NCI-H345 treated with DMSO at 0.1 percent for 48 hours (cell line): ENCODE data around the gene MSN.

Source experiments
- DNase-seq: peaks from one replicate; lab custom pipeline; 2025; ENCODE audit not compliant: unreplicated experiment; lab: John Stamatoyannopoulos, UW

MSN gene

GRCh38 chrX:65673857-65674203 lies 6.4 kb downstream of the MSN start:
- no peak for DNase-seq

- DNase-seq: no peak
Observed at GRCh38 chrX:65674204-65674893, 6.9 kb downstream of the MSN start.

DNA sequence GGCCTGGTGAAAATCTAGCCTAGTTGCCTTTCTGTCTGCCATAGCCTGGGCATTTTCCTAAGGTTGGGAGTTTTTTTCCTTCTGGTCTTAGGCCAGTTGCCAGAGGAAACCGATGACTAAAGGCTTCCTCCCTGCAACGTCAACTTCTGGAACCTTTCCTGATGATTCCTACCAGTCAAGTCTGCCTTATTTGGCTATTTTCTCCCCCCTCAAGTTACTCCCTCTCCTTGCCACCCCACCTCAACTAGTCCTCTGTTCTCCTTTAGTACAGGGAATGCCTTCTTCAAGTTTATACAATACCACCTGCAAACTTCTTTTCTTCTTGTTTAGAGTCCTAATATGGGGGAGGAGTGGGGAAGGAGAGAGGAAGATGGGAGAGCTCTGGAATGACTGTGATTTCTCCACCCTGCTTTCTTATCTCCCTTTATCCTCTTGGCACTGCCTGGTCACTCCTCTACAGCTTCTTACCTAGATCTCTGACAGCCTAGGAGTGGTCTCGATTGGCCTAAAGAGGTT lies 10.6 kb downstream of the MSN start:
- DNase-seq: no peak

GRCh38 chrX:65679071-65679540 lies 11.7 kb downstream of the MSN start:
- DNase-seq: no peak

GRCh38 chrX:65681810-65682209 lies 14.4 kb downstream of the MSN start:
- DNase-seq: no peak

DNA sequence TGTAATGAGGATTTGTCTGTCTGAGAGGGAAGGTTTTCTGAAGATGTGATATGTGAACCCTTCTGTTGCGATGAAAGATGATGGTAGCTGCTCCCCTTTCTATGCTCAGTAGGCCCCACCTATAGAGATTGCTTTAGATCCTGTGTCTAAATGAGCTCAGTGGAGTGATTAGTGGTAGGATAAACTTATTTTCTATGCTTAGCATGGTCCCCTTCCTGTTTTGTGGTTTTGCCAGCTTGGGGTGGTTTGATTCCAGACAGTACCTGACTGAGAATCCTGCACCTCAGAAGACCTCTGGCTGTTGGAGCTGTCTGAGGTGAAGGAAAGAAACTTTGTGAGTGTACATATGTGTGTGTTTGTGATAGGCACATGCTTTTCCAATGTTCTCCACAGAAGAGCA lies 17.7 kb downstream of the MSN start:
- no peak for DNase-seq

GRCh38 chrX:65686236-65686635 lies 18.8 kb downstream of the MSN start:
- DNase-seq: no peak

DNA sequence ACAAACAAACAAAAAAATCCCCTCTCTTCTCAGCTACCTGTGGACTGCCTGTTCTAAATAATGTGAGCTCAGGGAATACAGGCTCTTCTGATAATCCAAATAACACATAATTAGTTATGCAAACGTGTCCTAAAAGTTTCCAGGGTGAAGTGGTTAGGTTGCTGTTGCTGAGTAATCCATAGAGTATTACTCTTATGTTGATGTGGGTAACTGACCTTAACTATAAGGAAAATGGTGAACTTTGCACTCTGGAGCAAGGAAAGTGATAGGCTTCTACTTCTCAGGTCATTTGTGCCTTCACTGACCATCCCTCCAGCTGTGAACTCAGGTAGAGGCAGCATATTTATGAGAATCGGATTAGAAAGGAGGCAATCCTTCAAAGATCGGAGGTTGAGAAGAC lies 19.9 kb downstream of the MSN start:
- DNase-seq: no peak

DNA sequence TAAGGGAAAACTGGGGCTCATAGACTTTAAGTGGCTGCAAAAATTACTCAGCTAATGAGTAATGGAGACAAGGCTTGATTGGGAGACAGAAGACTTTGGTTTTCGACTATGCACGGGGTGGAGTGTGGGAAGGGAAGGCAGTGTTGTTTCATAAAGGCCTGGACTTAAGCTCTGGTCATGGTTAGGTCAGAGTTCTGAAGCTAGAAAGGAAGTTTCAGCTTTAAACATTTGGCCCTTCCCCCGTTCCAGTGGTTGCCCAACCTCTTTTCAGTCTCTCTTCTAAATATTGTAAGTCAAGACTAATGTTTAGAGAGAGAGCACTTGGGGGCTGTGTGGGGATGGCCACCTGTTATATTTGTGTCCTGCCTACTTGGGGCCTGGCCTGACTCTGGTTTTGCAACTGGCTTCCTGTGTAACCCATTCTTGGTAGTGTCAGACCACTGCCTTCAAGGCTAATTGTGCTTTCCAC lies 21.0 kb downstream of the MSN start:
- DNase-seq: no peak

- DNase-seq: no peak
Observed at GRCh38 chrX:65689377-65689776, 21.9 kb downstream of the MSN start.

DNA sequence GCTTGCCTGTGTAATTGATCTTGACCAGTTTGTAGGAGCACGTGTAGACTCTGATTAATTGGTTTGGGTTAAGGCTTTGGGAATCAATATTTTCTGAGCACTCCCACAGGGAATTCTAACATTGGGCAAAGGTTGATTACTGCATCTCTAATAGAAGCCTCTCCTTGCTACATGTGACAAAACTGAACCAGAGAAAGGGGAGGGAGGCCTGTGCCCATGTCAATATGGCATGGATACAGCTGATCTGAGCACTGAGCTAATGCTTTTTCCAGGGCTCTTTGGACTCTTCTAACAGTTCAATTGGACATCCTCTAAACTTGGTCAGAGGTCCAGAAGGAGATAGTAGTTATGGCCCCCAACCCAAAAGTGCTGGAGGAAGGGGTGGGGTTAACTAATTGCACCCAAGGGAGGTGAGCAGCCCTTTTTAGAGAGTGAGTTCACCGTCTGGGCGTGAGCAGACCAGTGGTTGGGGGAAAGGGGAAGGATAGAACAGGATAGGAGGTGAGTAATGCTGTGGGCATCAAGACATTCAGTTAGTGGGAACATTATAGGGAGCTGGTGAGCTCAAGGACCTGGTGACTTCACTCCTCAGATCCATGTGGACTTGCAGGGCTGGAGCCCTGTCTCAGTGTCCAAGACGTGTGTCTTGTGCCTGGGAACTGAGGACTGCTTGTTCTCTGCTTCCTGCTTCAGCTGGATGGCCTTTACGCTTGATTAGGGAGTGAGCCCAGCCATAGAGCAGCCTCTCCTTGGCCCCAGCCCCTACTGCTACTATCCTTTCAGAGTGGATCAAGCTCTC lies 22.8 kb downstream of the MSN start:
- DNase-seq: no peak

DNA sequence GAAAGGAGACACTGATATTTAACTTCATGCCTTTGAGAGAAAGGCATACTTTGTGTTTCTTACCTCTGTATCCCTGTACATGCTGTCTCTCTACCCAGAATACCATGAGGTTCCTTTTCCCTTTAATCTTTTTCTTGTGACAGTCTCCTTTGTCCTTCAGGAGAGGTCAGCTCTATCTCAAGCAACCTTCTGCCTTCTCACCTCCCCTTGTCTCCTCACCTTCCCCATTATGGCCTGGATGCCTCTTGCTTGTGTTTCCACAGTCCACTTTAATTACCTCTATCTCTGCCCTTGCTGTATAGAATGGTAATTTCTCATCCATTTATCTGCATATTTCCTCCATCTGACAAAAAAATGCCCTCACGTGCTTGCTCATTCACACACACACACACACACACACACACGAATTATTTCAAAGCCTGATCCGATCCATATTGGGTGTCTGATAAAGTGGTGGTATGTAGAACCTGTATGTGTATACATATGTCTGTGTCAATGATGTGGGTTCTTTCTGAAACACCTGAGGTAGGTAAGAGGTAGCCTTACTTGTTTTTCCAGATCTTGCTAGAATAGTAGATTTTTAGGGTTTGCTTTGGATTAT lies 28.5 kb downstream of the MSN start:
- no peak for DNase-seq

- no peak for DNase-seq
Observed at GRCh38 chrX:65696613-65697012, 29.2 kb downstream of the MSN start.

DNA sequence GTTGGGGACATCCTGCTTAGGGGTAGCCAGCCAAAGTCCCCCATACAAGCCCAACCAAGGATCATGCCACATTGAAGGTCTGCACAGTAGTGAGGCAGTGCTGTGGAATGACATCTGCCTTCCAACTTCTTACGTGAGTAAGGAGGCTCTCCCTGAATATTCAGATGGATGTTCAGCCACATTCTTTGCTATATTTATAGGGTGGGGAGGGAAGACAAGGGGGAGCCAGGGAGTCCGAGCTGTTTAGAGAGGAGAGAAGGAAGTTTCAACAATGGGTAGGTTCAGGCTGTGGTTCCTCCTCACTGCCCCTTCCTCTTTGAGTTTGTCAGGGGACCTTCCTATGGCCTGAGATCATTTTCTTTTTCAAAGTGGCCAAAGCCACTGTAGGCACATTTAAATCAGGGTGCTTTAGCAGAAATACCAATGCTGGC lies 29.8 kb downstream of the MSN start:
- no peak for DNase-seq

- no peak for DNase-seq
Observed at GRCh38 chrX:65697915-65698796, 30.7 kb downstream of the MSN start.

GRCh38 chrX:65702956-65703355 lies 35.5 kb downstream of the MSN start:
- no peak for DNase-seq

DNA sequence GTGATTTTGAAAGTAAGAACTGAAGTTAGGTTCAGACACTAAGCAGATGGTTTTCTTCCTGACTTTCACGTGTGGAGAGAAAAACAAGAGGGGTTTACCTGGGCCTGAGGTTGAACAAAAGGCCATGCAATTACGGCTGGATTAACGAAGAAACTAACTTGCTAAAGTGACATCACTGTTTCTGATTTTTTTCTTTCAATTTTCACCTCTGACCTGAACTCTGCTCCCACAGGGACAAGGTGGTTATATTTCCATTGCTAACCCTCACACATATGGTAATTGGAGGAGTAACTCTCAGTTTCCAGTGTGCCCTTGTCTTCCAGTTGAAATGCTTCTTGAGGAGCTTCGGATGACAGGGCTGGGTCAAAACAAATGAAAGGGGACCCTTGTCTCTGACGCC lies 38.0 kb downstream of the MSN start:
- DNase-seq: no peak

GRCh38 chrX:65706041-65706828 lies 38.8 kb downstream of the MSN start:
- DNase-seq: no peak

GRCh38 chrX:65707151-65707550 lies 39.7 kb downstream of the MSN start:
- no peak for DNase-seq
